ENCODE measurements around the gene ALLC. TPM values are rescaled to one million over a fixed set of nuclear protein-coding genes. Genes with fewer than 3 reads are reported as not detected.

ALLC gene
- total RNA-seq, 3 donors from 2014 or later: 0.16 TPM; not detected in 2

DNA sequence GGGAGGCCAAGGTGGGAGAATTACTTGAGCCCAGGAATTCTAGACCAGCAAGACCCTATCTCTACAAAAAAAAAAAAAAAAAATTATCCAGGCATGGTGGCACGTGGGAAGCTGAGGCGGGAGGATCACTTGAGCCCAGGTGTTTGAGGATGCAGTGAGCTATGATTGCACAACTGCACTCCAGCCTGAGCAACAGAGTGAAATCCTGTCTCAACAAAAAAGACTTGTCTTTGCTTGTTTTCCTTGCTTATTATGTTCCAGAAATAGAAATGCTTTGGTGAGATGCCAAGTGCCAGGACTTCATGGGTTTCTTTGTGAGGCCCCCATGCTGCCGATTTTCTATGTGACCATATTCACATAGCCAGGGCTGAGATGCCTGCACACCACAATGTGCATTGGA, 54.4 kb downstream of the ALLC start:
- DNase-seq (ENCODE audit: low spot score in 2 of 2): peak in 1 of 2 donors; percentile 67
- intact Hi-C loops (cut with DNase I; ENCODE audit: low total_unique reads): no loop called here
- Histone ChIP-seq H3K27ac (peak overlapping the region; percentile 76 to 82), H3K4me3 (no peak overlapping the region), H3K27me3 (no peaks in the 10 kb centered on the region), H3K36me3 (no peaks in the 10 kb centered on the region), H3K4me1 (no peaks in the 10 kb centered on the region), H3K9me3 (no peaks in the 10 kb centered on the region)
- no peak for TF ChIP-seq CTCF (IDR thresholded peaks at IDR 0.05)
- TF ChIP-seq POLR2A (IDR thresholded peaks at IDR 0.05): no peak
- no peak for TF ChIP-seq POLR2AphosphoS5 (IDR thresholded peaks at IDR 0.05)

GRCh38 chr2:3712831-3713503, 55.0 kb downstream of the ALLC start:
- Histone ChIP-seq H3K4me1 (no peaks in the 10 kb centered on the region), H3K36me3 (no peaks in the 10 kb centered on the region), H3K27ac (peak overlapping the region; percentile 76 to 82), H3K9me3 (no peaks in the 10 kb centered on the region), H3K27me3 (no peaks in the 10 kb centered on the region), H3K4me3 (no peak overlapping the region)
- peak in 1 of 3 donors; percentile 32 for TF ChIP-seq POLR2AphosphoS5 (IDR thresholded peaks at IDR 0.05)
- TF ChIP-seq CTCF (IDR thresholded peaks at IDR 0.05): no peak
- intact Hi-C loops (cut with DNase I; ENCODE audit: low total_unique reads): no loop called here
- DNase-seq (ENCODE audit: low spot score in 2 of 2): no peak

- no peaks in the 10 kb centered on the region for H3K4me1 ChIP-seq
- no peaks in the 10 kb centered on the region for H3K36me3 ChIP-seq
- DNase-seq (ENCODE audit: low spot score in 2 of 2): no peak
- H3K27me3 ChIP-seq: no peaks in the 10 kb centered on the region
- H3K4me3 ChIP-seq: no peak overlapping the region
- intact Hi-C loops (cut with DNase I; ENCODE audit: low total_unique reads): no loop called here
- H3K27ac ChIP-seq: no peak overlapping the region
- no peak for TF ChIP-seq POLR2A (IDR thresholded peaks at IDR 0.05)
- no peak for TF ChIP-seq POLR2AphosphoS5 (IDR thresholded peaks at IDR 0.05)
- TF ChIP-seq CTCF (IDR thresholded peaks at IDR 0.05): no peak
- H3K9me3 ChIP-seq: no peaks in the 10 kb centered on the region
These were observed 60.7 kb downstream of the ALLC start for GRCh38 chr2:3718679-3719078.

GRCh38 chr2:3725002-3725401, 67.0 kb downstream of the ALLC start:
- no peak overlapping the region for H3K27ac ChIP-seq
- intact Hi-C loops (cut with DNase I; ENCODE audit: low total_unique reads): no loop called here
- H3K36me3 ChIP-seq: no peaks in the 10 kb centered on the region
- H3K9me3 ChIP-seq: no peaks in the 10 kb centered on the region
- no peak overlapping the region for H3K4me3 ChIP-seq
- TF ChIP-seq POLR2A (IDR thresholded peaks at IDR 0.05) (no peak), CTCF (IDR thresholded peaks at IDR 0.05) (no peak), POLR2AphosphoS5 (IDR thresholded peaks at IDR 0.05) (no peak)
- no peaks in the 10 kb centered on the region for H3K4me1 ChIP-seq
- DNase-seq (ENCODE audit: low spot score in 2 of 2): no peak
- H3K27me3 ChIP-seq: peaks cover 0 to 14% of the 10 kb centered on the region in 2 donors

GRCh38 chr2:3725458-3726250, 67.7 kb downstream of the ALLC start:
- Histone ChIP-seq H3K9me3 (no peaks in the 10 kb centered on the region), H3K4me3 (no peak overlapping the region), H3K4me1 (no peaks in the 10 kb centered on the region), H3K27ac (no peak overlapping the region), H3K36me3 (no peaks in the 10 kb centered on the region), H3K27me3 (peaks cover 0 to 14% of the 10 kb centered on the region in 2 donors)
- no peak for TF ChIP-seq POLR2A (IDR thresholded peaks at IDR 0.05)
- no peak for TF ChIP-seq POLR2AphosphoS5 (IDR thresholded peaks at IDR 0.05)
- no peak for TF ChIP-seq CTCF (IDR thresholded peaks at IDR 0.05)
- no peak for DNase-seq (ENCODE audit: low spot score in 2 of 2)
- intact Hi-C loops (cut with DNase I; ENCODE audit: low total_unique reads): no loop called here
